K562 (cell line): ENCODE data around the gene PCDHGA4. TPM values are rescaled to one million over a fixed set of nuclear protein-coding genes. Genes with fewer than 3 reads are reported as not detected.
A peak's percentile ranks its signal among the peaks of the same experiment; 100 is the strongest.
"Not testable (repeated sequence)": the region's sequence is repeated elsewhere in the genome, so short reads cannot be mapped to it uniquely, and the experiment has no call there.

Experiments
- ATAC-seq: fragments of 200-7000 bp; cut with Tn5 transposase; 3 replicates; pipeline ENCODE4 v1.9.1; 2020; ENCODE audit warnings: moderate library complexity
- BruUV-seq: library from RNA; stranded (reverse); fragments of 400-500 nt; replicated peaks from 2 replicates; lab custom pipeline; 2021; lab: Mats Ljungman, UMichigan
- CTCF ChIA-PET: fragments of 300-600 bp; formaldehyde crosslinking; extraction: SDS; loops from one replicate; lab custom pipeline; 2021; ENCODE audit warnings: low intra/inter-chr PET ratio; lab: Yijun Ruan, JAX
- POLR2A ChIA-PET: fragments of 300-600, 350-650 bp; sonication (Branson Sonifier 250); formaldehyde crosslinking; extraction: SDS; loops from one replicate; lab custom pipeline; 2021; ENCODE audit warnings: antibody characterized with exemption, inconsistent platforms; lab: Yijun Ruan, JAX
- DNase-seq, 4 experiments: peaks; one replicate each; pipeline versions ENCODE4 v3.0.0 to v3.0.0-alpha.2; 2011 to 2018; ENCODE audit warnings: low spot score in 3 of 4, mixed read lengths in 3 of 4; ENCODE audit errors: extremely low read depth in 1 of 4
- FAIRE-seq: peaks from 2 replicates; lab custom pipeline; 2011; peaks lifted over from hg19 to GRCh38; lab: Jason Lieb, UNC
- H2AFZ ChIP-seq: 2 replicates; pipeline ENCODE4 v1.6.0; 2011; ENCODE audit warnings: low read depth, low read length, control low read depth, inconsistent platforms
- H3K27ac ChIP-seq: fragments of 200-600 bp; 3 replicates; pipeline ENCODE4 v1.8.0; 2011; ENCODE audit warnings: low read depth, mild to moderate bottlenecking, control low read depth, inconsistent platforms, low read length, moderate library complexity, mixed read lengths; ENCODE audit errors: extremely low read depth
- H3K27me3 ChIP-seq, 2 experiments: fragments of 300-600 bp in 1 of 2; 2 replicates in 1 of 2; 3 replicates in 1 of 2; pipeline versions ENCODE4 v1.6.0 to v1.8.0; 2011; ENCODE audit warnings: inconsistent platforms in 2 of 2, low read length in 2 of 2, mild to moderate bottlenecking in 1 of 2, mixed read lengths in 1 of 2, moderate library complexity in 1 of 2; ENCODE audit not compliant: control insufficient read depth in 2 of 2, insufficient read depth in 2 of 2
- H3K36me3 ChIP-seq: fragments of 300-600 bp; 3 replicates; pipeline ENCODE4 v1.8.0; 2011; ENCODE audit warnings: mild to moderate bottlenecking, low read length, inconsistent platforms; ENCODE audit not compliant: control insufficient read depth, insufficient read depth
- H3K4me1 ChIP-seq, 2 experiments: fragments of 200-600 bp in 1 of 2; replicated peaks in 1 of 2; 2 replicates in 1 of 2; 3 replicates in 1 of 2; pipeline versions ENCODE4 v1.5.1 to v1.8.0; 2011; ENCODE audit warnings: inconsistent platforms in 2 of 2, low read length in 2 of 2, mild to moderate bottlenecking in 1 of 2, mixed read lengths in 1 of 2, moderate library complexity in 1 of 2; ENCODE audit not compliant: control insufficient read depth in 2 of 2, insufficient read depth in 2 of 2
- H3K4me2 ChIP-seq: 2 replicates; pipeline ENCODE4 v1.6.1; 2011; ENCODE audit warnings: low read length, control low read depth, inconsistent platforms, mixed read lengths; ENCODE audit not compliant: insufficient read depth
- H3K4me3 ChIP-seq: fragments of 200-600 bp; sonication (generic), shearing (Covaris generic); 2 replicates; pipeline ENCODE4 v1.5.1; 2016; ENCODE audit warnings: control low read depth, inconsistent platforms
- H3K79me2 ChIP-seq: fragments of 200-600 bp; 3 replicates; pipeline ENCODE4 v1.8.0; 2011; ENCODE audit warnings: low read length, inconsistent platforms; ENCODE audit not compliant: control insufficient read depth, insufficient read depth
- H3K9ac ChIP-seq, 2 experiments: 2 replicates each; pipeline versions ENCODE4 v1.6.0 to v1.6.1; 2011; ENCODE audit warnings: low read depth in 2 of 2, low read length in 2 of 2, control low read depth in 1 of 2, inconsistent platforms in 1 of 2, mild to moderate bottlenecking in 1 of 2, mixed read lengths in 1 of 2; ENCODE audit not compliant: insufficient read depth in 1 of 2
- H3K9me1 ChIP-seq: one replicate; pipeline ENCODE4 v1.6.0; 2011; ENCODE audit warnings: inconsistent platforms, mild to moderate bottlenecking, low read length, moderate library complexity; ENCODE audit not compliant: control insufficient read depth, insufficient read depth
- H3K9me3 ChIP-seq: replicated peaks from 2 replicates; pipeline ENCODE4 v1.5.1; 2011; ENCODE audit warnings: low read depth, low read length, inconsistent platforms; ENCODE audit not compliant: control insufficient read depth, insufficient read depth
- H4K20me1 ChIP-seq: replicated peaks from 2 replicates; pipeline ENCODE4 v1.6.1; 2011; ENCODE audit warnings: low read length, inconsistent platforms, mixed read lengths; ENCODE audit not compliant: control insufficient read depth, insufficient read depth
- CTCF ChIP-seq, 3 experiments: IDR thresholded peaks in 2 of 3; conservative IDR thresholded peaks in 1 of 3; 2 replicates each; pipeline ENCODE4 v1.5.1; 2011 to 2012; ENCODE audit warnings: low read length in 3 of 3, mild to moderate bottlenecking in 3 of 3, control low read depth in 2 of 3, improper control_type of control experiment in 1 of 3, inconsistent platforms in 1 of 3, low read depth in 1 of 3, mixed read lengths in 1 of 3, moderate library complexity in 1 of 3; ENCODE audit not compliant: insufficient read depth in 2 of 3
- MBD1 ChIP-seq: fragments of 250-450 bp; sonication (Bioruptor Pico); IDR thresholded peaks from 2 replicates; pipeline ENCODE4 v1.8.0; 2022; ENCODE audit warnings: inconsistent platforms
- NRF1 ChIP-seq, 2 experiments: fragments of 450-650 bp; IDR thresholded peaks in 1 of 2; conservative IDR thresholded peaks in 1 of 2; 2 replicates each; pipeline ENCODE4 v1.6.1; 2014; ENCODE audit warnings: mild to moderate bottlenecking in 2 of 2
- RAD21 ChIP-seq, 2 experiments: fragments of 250-450 bp in 1 of 2; fragments of 450-650 bp in 1 of 2; sonication (Bioruptor Pico) in 1 of 2; formaldehyde crosslinking in 1 of 2; IDR thresholded peaks in 1 of 2; conservative IDR thresholded peaks in 1 of 2; 2 replicates each; pipeline versions ENCODE4 v1.4.0 to v1.8.0; 2020 to 2022; ENCODE audit warnings: mild to moderate bottlenecking in 2 of 2, moderate library complexity in 1 of 2
- ZBTB33 ChIP-seq: sonication (generic); formaldehyde crosslinking; IDR thresholded peaks from 2 replicates; pipeline ENCODE4 v1.8.1; 2023; ENCODE audit warnings: mild to moderate bottlenecking, missing genetic modification reagents
- WGBS: fragments of 100-300 bp; shearing (Covaris generic); methylation state at CpG from one replicate; pipeline ENCODE4 v1.1.6; 2016; ENCODE audit warnings: low coverage, mixed read lengths; ENCODE audit not compliant: insufficient coverage; ENCODE audit errors: missing lambda C conversion rate; 5-methylcytosine and 5-hydroxymethylcytosine counted together
- in situ Hi-C: fragments of 300-500 bp; cut with MboI; formaldehyde crosslinking; loops from 4 replicates; pipeline ENCODE4 v1.15.0; 2018; ENCODE audit warnings: inconsistent platforms, mixed read lengths
- intact Hi-C: fragments of 100-400 bp; cut with micrococcal nuclease; formaldehyde crosslinking; loops from 2 replicates; pipeline ENCODE4 v1.14.2; 2022
- polyA plus RNA-seq, 8 experiments: library from polyadenylated mRNA; depleted of rRNA in 4 of 8; stranded (reverse) in 5 of 8; unstranded in 3 of 8; fragments of >200 nt; fragmentation: Nextera tagmentation in 2 of 8; fragmentation: Illumina TruSeq in 1 of 8; extraction: Ambion mirVana in 2 of 8; extraction: Trizol in 1 of 8; gene quantifications; 2 replicates each; pipeline versions ENCODE4 v1.2.1 to v1.2.3, GENCODE V29; 2011 to 2014; ENCODE audit warnings: inconsistent platforms in 1 of 8, missing spikeins in 1 of 8
- total RNA-seq, 7 experiments: library from RNA; depleted of rRNA in 6 of 7; stranded (reverse); fragments of >200 nt in 6 of 7; fragmentation: Illumina TruSeq in 2 of 7; extraction: Trizol in 2 of 7; gene quantifications; 2 replicates each; pipeline versions ENCODE4 v1.2.1 to v1.2.3, GENCODE V29; 2011 to 2021; ENCODE audit warnings: low replicate concordance in 1 of 7

Gene PCDHGA4
- total and polyA plus RNA-seq, 9 of the 15 experiments (the other 6 are each of a cell fraction or from before 2014, with no cell fraction given) = 0.12 to 0.40 (median 0.36) TPM; not detected in 2

- TF ChIP-seq MBD1 (CRISPR knock-in tag) = no peak
These were observed 29.8 kb downstream of the PCDHGA4 start (continued) for GRCh38 chr5:141384471-141385267.

GRCh38 chr5:141387557-141388311 lies 32.9 kb downstream of the PCDHGA4 start, which contains the start of gene PCDHGB4:
Gene PCDHGB4, plus strand, starts transcription at chr5:141387698. Its CDS starts 187 bp downstream, at chr5:141387885.
- H4K20me1 ChIP-seq, H3K4me3 ChIP-seq, CTCF ChIA-PET, intact Hi-C loops, H3K79me2 ChIP-seq, POLR2A ChIA-PET, H3K9me3 ChIP-seq, BruUV-seq, H3K9ac ChIP-seq, H3K36me3 ChIP-seq, H3K27ac ChIP-seq, H3K9me1 ChIP-seq, H3K4me2 ChIP-seq, H2AFZ ChIP-seq, in situ Hi-C loops: not testable (repeated sequence)
- peaks cover 0 to 12% of the 10 kb centered on the region in 2 experiments; a peak in 2 of 5 replicates for H3K4me1 ChIP-seq
- TF ChIP-seq NRF1 (conservative IDR thresholded peaks at IDR 0.05 in 1 of 2, IDR thresholded peaks at IDR 0.05 in 1 of 2) (peak; percentile 78 to 81), CTCF (IDR thresholded peaks at IDR 0.05 in 2 of 3, conservative IDR thresholded peaks at IDR 0.05 in 1 of 3; ENCODE audit: insufficient read depth in 2 of 3, low read depth in 1 of 3, low read length in 3 of 3) (peak; percentile 22 to 47 (median 42); a peak in 2 of 6 replicates), ZBTB33 (CRISPR knock-in tag) (peak; percentile 39; the same call in 1 of the 2 replicates), RAD21 (CRISPR knock-in tag; conservative IDR thresholded peaks at IDR 0.05 in 1 of 2, IDR thresholded peaks at IDR 0.05 in 1 of 2) (peak in 1 of 2 experiments; percentile 31; a peak in 1 of 4 replicates)
- peak in 1 of 4 experiments; percentile 12 for DNase-seq
- peak; percentile 81 for ATAC-seq
- H3K27me3 ChIP-seq = peaks cover 6 to 35% of the 10 kb centered on the region in 2 experiments; a peak in 4 of 5 replicates
- FAIRE-seq = peak; percentile 66
- WGBS = 16% methylated on average over 15 of the region's 40 CpGs
